Measurements from ENCODE around the gene MDM2.

DNA sequence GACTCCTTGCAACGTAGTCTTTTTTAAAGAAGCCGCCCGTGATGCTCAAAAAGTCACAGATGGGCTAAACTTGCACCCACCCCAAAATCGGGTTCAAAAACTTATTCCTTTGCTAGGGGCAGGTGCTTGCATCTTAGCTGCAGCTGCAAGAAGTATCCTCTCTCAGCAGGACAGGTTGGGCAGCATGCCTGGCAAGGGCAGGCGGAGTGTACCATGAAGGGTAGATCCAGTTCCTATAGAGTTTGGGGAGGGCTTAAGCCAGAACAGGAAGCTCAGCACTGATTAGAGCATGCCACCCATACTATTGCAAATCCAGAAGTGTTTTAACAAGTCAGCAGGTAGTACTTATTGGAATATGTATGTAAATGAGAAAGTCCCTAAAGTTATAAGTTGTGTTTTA, 76.3 kb downstream of the MDM2 start:
- no peak for TF ChIP-seq CTCF (IDR thresholded peaks at IDR 0.05)
- TF ChIP-seq POLR2A (IDR thresholded peaks at IDR 0.05), result no peak

Data from breast epithelium (tissue), 3 donors.